ENCODE measurements around the gene DDX25. TPM values are rescaled to one million over a fixed set of nuclear protein-coding genes. Genes with fewer than 3 reads are reported as not detected.

DDX25 gene
- total RNA-seq, 1 donor from 2014 or later: 2.3 TPM

DNA sequence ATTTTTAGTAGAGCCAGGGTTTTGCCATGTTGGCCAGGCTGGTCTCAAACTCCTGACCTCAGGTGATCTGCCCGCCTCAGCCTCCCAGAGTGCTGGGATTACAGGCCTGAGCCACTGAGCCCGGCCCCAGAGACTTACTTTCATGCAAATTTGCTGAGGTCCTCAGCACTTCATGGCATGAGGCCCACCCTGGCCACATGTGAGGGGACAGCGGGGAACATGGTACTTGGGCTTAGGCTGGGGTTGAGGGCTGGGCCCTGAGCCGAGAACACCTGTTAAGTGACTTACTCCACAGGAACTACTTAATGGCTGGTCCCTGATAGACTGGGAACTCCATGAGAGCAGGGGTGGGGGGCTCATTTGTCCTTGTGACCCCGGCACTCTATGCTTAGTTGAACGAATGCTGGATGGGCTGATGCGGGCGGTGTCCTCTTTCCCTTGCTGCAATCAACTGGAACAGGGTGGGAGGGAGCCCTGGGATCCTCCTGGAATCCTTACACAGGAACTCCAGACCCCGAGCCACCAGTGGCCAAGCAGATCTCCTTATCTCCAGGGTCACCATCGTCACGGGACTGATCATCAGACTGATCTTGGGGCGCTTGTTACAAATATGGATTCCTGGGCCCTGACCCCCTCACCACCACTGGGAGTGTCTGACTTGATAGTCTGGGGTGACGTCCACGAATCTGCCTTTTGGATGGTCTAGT, 42.6 kb downstream of the DDX25 start:
- H3K4me1 Mint-ChIP-seq: peaks cover 5% of the 10 kb centered on the region
- H3K9me3 Mint-ChIP-seq: no peaks in the 10 kb centered on the region
- H3K4me3 Mint-ChIP-seq: no peak overlapping the region
- no peak for DNase-seq (ENCODE audit: low read depth, low spot score)
- no peaks in the 10 kb centered on the region for H3K36me3 Mint-ChIP-seq (ENCODE audit: low read depth)
- no peak overlapping the region for H3K27ac Mint-ChIP-seq (ENCODE audit: unreplicated experiment)
- peaks cover 21% of the 10 kb centered on the region for H3K27me3 Mint-ChIP-seq (ENCODE audit: low read depth)
- TF ChIP-seq, protein P1, sequence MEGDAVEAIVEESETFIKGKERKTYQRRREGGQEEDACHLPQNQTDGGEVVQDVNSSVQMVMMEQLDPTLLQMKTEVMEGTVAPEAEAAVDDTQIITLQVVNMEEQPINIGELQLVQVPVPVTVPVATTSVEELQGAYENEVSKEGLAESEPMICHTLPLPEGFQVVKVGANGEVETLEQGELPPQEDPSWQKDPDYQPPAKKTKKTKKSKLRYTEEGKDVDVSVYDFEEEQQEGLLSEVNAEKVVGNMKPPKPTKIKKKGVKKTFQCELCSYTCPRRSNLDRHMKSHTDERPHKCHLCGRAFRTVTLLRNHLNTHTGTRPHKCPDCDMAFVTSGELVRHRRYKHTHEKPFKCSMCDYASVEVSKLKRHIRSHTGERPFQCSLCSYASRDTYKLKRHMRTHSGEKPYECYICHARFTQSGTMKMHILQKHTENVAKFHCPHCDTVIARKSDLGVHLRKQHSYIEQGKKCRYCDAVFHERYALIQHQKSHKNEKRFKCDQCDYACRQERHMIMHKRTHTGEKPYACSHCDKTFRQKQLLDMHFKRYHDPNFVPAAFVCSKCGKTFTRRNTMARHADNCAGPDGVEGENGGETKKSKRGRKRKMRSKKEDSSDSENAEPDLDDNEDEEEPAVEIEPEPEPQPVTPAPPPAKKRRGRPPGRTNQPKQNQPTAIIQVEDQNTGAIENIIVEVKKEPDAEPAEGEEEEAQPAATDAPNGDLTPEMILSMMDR (conservative IDR thresholded peaks at IDR 0.05): no peak

DNA sequence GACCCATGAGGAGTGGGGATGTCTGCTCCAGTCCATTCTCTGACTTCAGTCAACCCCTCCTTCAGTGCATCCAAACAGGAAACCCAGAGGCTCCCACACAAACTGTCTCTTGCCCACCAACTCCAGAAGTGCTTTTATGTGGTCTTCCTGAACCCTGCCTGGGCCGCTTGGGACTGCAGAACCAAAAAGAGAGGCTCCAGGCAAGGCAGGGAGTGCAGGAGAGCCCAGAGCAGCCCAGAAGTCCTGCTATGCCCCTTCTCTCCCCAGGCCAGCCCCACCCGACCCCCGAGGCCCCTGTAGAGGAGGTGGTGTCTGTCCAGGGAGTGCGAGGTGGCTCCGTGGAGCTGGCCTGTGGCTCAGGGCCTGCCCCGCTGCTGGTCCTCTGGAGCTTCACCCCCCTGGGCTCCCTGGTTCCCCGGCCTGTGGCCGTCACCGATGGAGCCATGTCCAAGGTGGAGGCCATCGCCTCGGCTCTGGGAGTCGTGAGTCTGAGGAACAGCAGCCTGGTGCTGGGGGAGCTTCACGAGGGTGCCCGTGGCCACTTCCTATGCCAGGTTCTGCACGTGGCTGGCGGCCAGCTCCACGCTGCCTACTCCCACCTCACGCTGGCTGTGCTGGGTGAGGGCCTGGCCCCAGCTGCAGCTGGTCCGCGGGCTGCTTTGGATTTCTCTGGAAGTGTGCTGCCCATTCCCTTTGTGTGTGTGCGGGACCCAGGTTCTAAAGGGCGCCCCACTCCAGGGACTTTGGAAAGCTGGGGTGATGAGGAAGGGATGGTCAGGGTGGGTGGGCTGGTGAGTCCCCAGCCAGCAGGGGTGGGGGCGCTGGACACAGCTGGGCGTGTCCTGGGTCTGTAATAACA, 43.3 kb downstream of the DDX25 start:
- Mint-ChIP-seq H3K36me3 (ENCODE audit: low read depth) (no peaks in the 10 kb centered on the region), H3K27me3 (ENCODE audit: low read depth) (peaks cover 14% of the 10 kb centered on the region), H3K27ac (ENCODE audit: unreplicated experiment) (no peak overlapping the region), H3K9me3 (no peaks in the 10 kb centered on the region), H3K4me3 (no peak overlapping the region), H3K4me1 (no peaks in the 10 kb centered on the region)
- TF ChIP-seq, protein P1 (conservative IDR thresholded peaks at IDR 0.05): no peak
- no peak for DNase-seq (ENCODE audit: low read depth, low spot score)

DNA sequence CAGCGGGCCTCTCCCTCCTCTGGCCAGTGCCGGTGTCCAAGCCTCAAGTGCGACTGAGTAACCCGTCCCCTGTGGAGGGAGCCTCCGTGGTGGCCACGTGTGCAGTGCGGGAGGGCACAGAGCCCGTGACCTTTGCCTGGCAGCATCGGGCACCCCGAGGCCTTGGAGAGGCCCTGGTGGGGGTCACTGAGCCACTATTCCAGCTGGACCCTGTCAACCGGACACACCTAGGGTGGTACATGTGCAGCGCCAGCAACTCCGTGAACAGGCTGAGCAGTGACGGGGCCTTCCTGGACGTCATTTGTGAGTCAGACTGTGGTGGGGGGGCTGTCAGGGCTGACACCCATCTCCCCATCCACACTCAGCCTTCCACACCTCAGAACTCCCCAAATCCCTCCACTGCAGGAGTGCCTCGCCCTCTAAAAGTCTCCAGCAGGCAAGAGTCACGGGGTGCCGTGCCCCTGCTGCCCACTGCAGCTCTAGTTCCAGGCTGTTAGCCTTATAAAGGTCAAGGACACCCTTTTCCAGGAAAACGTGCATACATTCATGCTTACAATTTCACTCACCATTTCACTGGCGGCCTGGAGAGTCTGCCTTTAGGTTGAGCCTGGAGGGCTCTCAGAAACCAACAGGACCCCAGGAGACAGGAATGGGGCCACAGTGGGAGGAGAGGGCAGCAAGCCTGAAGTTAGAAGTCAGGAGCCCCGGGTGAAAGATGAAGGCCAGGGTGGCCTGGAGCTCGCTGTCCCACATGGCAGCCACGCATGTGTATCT, 44.2 kb downstream of the DDX25 start:
- DNase-seq (ENCODE audit: low read depth, low spot score): no peak
- Mint-ChIP-seq H3K4me1 (no peaks in the 10 kb centered on the region), H3K27me3 (ENCODE audit: low read depth) (peaks cover 14% of the 10 kb centered on the region), H3K9me3 (no peaks in the 10 kb centered on the region), H3K4me3 (no peak overlapping the region), H3K36me3 (ENCODE audit: low read depth) (no peaks in the 10 kb centered on the region), H3K27ac (ENCODE audit: unreplicated experiment) (no peak overlapping the region)
- TF ChIP-seq, protein P1 (conservative IDR thresholded peaks at IDR 0.05): no peak

DNA sequence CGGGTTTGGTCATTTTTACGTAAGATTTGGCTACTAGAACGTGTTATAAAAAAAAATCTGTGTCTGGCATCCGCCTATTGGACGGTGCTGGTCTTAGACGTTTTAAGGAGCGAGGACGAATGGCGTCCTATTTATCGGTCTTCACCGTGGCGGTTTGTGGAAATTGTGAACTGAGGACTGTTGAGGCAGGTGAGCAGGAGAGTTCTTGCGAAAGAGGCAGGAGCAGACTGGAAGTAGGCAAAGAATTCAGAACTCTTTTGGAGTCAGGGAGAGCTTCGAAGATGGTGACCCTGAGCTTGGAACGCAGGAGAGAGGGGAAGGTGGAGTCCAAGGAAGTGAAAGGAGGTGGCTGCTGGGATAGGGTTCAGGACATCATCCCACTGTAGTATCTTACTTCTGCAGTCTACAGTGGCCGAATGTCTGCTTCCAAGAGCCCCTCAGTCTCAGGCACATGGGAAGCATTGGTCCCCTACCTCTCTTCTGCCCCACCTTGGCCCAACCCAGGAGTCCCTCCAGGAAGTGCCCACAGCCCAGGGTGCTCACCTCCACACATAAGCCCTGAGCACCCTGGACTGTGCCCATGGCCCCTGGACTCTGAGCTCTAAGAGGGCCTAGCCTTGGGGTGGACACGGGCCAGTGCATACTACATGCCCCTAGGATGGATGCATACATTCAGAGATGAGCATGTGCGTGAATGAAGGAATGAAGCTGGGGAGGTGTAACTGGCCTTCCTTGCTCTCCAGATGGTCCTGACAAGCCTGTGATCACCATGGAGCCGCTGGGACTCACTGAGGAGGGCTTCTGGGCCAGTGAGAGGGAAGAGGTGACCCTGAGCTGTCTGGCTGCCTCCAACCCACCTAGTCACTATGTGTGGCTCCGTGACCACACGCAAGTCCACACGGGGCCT, 45.2 kb downstream of the DDX25 start:
- Mint-ChIP-seq H3K4me1 (no peaks in the 10 kb centered on the region), H3K36me3 (ENCODE audit: low read depth) (no peaks in the 10 kb centered on the region), H3K27me3 (ENCODE audit: low read depth) (peaks cover 4% of the 10 kb centered on the region), H3K9me3 (no peaks in the 10 kb centered on the region), H3K4me3 (no peak overlapping the region), H3K27ac (ENCODE audit: unreplicated experiment) (peak overlapping the region; percentile 4)
- DNase-seq (ENCODE audit: low read depth, low spot score): no peak
- TF ChIP-seq, protein P1 (conservative IDR thresholded peaks at IDR 0.05): no peak

DNA sequence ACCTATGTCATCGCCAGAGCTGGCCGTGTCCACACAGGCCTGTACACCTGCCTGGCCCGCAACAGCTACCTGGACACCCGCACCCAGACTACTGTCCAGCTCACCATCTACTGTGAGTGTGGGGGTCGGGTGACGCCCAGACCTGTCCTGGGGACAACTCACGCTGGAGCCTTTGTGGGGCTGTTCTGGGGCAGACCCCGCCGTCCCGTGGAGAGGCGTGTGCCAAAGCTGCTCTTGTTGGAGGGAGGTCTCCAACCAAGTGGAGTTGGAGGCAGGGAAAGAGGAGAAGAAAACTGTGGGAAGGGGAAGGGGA, 45.8 kb downstream of the DDX25 start:
- Mint-ChIP-seq H3K4me3 (no peak overlapping the region), H3K36me3 (ENCODE audit: low read depth) (no peaks in the 10 kb centered on the region), H3K4me1 (no peaks in the 10 kb centered on the region), H3K9me3 (no peaks in the 10 kb centered on the region), H3K27ac (ENCODE audit: unreplicated experiment) (no peak overlapping the region), H3K27me3 (ENCODE audit: low read depth) (peaks cover 3% of the 10 kb centered on the region)
- DNase-seq (ENCODE audit: low read depth, low spot score): no peak
- TF ChIP-seq, protein P1 (conservative IDR thresholded peaks at IDR 0.05): no peak

All from neural crest cell (in vitro differentiated cells).